ENCODE measurements around the gene TMF1. TPM values are rescaled to one million over a fixed set of nuclear protein-coding genes. Genes with fewer than 3 reads are reported as not detected.

The TMF1 gene
- total and polyA plus RNA-seq, 2 of the 8 experiments (the other 6 are each of a cell fraction or from before 2014, with no cell fraction given), result 1.4 to 18.3 TPM

- 0 out of 2 replicates have a peak, but pooled peaks have one; percentile 6 for TF ChIP-seq RFX5 (IDR thresholded peaks at IDR 0.05; ENCODE audit: borderline replicate concordance, low read depth, low read length)
These were observed 79.7 kb downstream of the TMF1 start (continued) for GRCh38 chr3:68972358-68972979.

MicroRNAs encoded within 50 kb of the gene (microRNA counts, 767-probe panel; counts per million panel counts)
- microRNA hsa-miR-3136-5p, result 879 counts per million, percentile 95 among the panel's probes with 10 or more counts

Small RNAs within 50 kb of the gene (microRNA-seq; reads per million reads assigned to microRNA genes)
- gene MIR3136 (ENCODE audit: borderline microRNAs expressed in 2 of 2, borderline number of aligned reads in 2 of 2, borderline replicate concordance in 1 of 2), result 0 to 0.20 reads per million in 2 experiments

Small RNAs within 50 kb of the gene (small RNA-seq; reads per million reads assigned to genes)
- 2.4 reads per million, percentile 26 among the genes with 10 or more reads in this experiment for gene MIR3136 (ENCODE audit: insufficient read depth)

Other genes starting within 250 kb of the TMF1 start
- 9.5 and 11.8 TPM in 2 replicates for gene TAFA4, start 119.8 kb downstream of the TMF1 start, total RNA-seq (2021; fragmentation: NEBNext Ultra II Directional; extraction: Animal tissue kit (Norgen Biotek cat#: 25700))
- gene TAFA4, start 119.8 kb downstream of the TMF1 start, polyA plus RNA-seq (2011; rRNA removed), result 2.7 and 4.8 TPM in 2 replicates
- gene EOGT, start 38.6 kb downstream of the TMF1 start, total RNA-seq (2021; fragmentation: NEBNext Ultra II Directional; extraction: Animal tissue kit (Norgen Biotek cat#: 25700)), result 20.7 and 20.8 TPM in 2 replicates
- gene EOGT, start 38.6 kb downstream of the TMF1 start, polyA plus RNA-seq (2011; rRNA removed), result 5.8 and 6.7 TPM in 2 replicates
- 76.0 and 97.8 TPM in 2 replicates for gene UBA3, start 28.0 kb upstream of the TMF1 start, total RNA-seq (2021; fragmentation: NEBNext Ultra II Directional; extraction: Animal tissue kit (Norgen Biotek cat#: 25700))
- gene UBA3, start 28.0 kb upstream of the TMF1 start, polyA plus RNA-seq (2011; rRNA removed), result 23.3 and 40.8 TPM in 2 replicates
- gene ARL6IP5, start 32.6 kb upstream of the TMF1 start, total RNA-seq (2021; fragmentation: NEBNext Ultra II Directional; extraction: Animal tissue kit (Norgen Biotek cat#: 25700)), result 30.1 and 31.0 TPM in 2 replicates
- 24.9 and 32.0 TPM in 2 replicates for gene ARL6IP5, start 32.6 kb upstream of the TMF1 start, polyA plus RNA-seq (2011; rRNA removed)
- gene LMOD3, start 70.3 kb upstream of the TMF1 start, total RNA-seq (2021; fragmentation: NEBNext Ultra II Directional; extraction: Animal tissue kit (Norgen Biotek cat#: 25700)), result not detected in 2 replicates
- gene LMOD3, start 70.3 kb upstream of the TMF1 start, polyA plus RNA-seq (2011; rRNA removed), result not detected in 2 replicates

All from H1 (cell line).